ENCODE data around the gene SH3BP1.
"Not testable (repeated sequence)": the region's sequence is repeated elsewhere in the genome, so short reads cannot be mapped to it uniquely, and the experiment has no call there.

SH3BP1 gene

DNA sequence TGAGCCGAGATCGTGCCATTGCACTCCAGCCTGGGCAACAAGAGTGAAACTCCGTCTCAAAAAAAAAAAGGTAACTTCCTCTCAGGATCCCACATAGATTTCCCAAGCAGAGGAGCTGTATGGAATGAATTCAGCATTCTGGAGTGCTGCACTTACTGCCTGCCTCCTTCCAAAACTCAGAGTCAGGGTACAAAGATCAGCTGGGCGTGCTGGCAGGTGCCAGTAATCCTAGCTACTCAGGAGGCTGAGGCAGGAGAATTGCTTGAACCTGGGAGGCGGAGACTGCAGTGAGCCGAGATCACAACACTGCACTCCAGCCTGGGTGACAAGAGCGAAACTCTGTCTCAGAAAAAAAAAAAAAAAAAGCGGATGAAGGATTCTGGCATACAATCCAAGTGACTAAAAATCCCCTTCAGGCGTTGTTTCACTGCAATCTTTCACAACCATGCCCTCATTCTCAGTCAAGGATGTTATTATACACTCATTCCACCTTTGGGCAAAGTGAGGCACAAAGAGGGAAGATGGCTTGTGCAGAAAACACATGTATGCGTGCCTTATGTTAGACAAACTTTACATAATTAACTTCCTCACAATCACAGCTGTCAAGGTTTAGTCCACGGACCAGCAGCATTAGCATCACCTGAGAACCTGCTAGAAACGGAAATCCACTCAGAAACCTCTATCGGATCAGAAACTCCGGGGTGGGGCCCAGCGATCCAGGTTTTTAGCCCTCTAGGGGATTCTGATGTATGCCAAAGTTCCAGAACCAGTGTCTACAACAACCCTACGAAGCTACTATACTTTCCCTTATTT lies 45.5 kb downstream of the SH3BP1 start:
- no peak for DNase-seq

DNA sequence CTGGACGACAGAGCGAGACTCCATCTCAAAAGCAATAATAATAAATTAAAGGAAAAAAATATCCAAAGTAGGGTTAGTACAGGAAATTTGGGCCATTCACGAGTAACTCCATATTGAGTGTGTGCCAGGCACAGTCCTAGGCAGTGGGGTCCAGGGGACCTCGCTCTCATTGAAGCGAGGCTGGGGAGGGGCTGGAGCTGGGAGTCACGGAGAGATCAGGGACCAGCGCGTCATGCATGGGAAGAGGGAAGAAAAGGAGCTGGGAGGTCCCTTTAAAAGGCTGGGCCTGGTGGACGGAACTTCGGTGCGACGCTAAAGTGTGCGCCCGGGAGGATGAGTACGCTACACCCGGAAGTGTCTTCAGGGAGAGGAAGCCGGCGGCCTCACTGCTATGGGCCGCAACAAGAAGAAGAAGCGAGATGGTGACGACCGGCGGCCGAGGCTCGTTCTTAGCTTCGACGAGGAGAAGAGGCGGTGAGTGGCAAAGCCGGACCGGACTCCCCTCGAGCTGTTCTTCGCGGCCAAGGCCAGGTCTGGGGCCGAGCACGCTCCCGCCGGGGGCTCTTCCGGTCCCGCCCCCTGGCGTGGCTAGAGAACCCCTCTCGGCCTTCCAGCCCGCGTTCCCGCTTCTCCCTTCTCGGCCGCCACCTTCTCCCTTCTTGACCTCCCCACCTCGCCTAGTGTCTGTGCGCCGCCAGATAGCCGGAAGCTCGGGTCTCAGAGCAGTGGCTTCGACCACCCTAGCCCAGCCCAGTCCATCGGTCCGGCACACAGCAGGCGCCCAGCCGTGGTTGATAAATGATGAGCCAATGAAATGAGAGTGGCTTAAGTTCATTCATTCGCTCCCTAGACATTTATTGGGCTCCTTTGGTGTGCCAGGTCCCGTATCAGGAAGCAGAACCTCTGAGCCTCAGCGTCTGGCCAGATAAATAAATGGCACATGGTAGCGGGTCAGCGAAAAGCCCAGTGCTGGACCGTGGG lies 46.8 kb downstream of the SH3BP1 start, which contains the start of gene NOL12:
Gene NOL12 (plus strand): TSS at position 342 of the 981 bp plus-strand sequence. CDS start 50 bp downstream, at position 392.
- DNase-seq, result peak; percentile 45

DNA sequence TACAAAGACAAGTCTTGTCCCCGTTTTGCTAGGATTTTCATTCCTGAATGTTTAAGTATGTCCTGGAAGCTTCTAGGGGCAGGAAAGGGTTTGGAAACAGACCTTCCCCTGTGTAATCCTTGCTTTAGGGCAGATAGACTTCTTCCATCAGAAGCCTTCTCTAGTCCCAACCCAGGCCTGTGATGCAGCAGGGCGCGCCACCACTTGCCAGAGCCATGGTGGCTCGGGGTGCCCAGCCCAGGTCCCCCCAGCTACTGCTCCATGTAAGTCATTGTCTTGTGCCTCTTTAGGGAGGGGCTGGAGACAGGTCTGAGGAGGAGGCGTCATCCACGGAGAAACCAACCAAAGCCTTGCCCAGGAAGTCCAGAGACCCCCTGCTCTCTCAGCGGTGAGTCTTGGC lies 50.9 kb downstream of the SH3BP1 start:
- DNase-seq, result no peak

DNA sequence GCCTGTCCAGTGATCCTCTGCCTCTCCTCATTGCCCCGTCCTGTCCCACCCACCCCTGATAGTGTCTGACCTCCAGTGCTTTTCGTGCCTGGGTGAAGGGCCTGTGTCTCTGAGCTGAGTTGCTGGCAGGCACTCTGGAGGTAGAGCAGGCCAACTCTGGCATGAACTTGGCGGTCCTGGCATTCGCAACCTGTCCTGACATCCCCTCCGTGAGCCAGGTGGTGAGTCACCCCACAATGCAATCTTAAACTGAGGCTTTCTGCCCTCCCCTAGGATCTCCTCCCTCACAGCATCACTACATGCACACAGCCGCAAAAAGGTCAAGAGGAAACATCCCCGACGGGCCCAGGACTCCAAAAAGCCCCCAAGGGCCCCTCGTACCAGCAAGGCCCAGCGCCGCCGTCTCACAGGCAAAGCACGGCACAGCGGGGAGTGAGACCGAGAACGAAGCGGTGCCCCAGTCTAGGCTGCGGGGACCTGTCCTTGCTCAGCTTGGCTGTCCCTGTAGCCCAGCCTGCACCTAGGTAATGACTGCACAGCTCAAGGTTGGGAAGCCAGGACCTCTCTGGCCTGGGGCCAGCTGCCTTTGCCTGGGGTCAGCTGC lies 51.5 kb downstream of the SH3BP1 start:
- no peak for DNase-seq

DNA sequence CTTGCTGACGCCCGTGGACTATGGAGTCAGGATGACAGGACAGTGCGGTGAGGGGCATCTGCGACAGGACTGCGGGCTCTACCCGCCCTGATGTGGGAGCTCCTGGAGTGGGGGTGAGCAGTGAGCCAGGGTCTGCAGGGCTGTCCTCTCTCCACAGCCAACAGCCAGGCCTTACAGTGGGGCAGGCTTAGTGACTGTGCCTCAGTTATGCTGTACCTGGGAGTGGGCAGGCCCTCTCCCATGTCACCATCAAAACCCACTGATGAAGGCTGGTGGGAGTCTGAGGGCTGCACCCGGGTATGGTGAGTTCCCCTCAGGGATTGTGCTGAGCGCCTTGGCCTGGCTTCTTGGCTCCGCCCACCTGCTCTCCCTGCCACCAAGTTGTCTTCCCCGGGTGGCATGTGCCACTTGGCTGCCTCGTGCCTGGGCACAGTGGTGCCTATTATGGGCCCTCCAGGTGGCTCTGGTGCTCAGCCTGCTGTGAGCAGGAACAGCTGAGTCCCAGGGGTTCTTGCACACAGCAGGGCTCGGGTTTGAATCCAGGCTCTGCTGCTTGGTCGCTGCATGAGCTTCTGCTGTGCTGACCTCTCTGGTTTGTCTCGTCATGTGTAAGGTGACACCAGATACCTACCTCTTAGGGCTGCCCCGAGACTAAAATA lies 53.3 kb downstream of the SH3BP1 start:
- no peak for DNase-seq

DNA sequence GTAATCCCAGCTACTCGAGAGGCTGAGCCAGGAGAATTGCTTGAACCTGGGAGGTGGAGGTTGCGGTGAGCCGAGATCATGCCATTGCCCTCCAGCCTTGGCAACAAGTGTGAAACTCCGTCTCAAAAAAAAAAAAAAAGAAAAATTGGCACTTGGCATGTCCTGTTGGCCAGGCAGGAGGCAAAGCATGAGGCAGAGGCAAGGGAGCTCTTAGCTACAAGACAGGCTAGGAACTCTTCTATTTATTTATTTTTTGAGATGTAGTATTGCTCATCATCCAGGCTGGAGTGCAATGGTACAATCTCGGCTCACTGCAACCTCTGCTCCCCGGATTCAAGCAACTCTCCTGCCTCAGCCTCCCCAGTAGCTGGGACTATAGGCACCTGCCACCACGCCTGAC lies 54.7 kb downstream of the SH3BP1 start:
- not testable (repeated sequence) for DNase-seq

DNA sequence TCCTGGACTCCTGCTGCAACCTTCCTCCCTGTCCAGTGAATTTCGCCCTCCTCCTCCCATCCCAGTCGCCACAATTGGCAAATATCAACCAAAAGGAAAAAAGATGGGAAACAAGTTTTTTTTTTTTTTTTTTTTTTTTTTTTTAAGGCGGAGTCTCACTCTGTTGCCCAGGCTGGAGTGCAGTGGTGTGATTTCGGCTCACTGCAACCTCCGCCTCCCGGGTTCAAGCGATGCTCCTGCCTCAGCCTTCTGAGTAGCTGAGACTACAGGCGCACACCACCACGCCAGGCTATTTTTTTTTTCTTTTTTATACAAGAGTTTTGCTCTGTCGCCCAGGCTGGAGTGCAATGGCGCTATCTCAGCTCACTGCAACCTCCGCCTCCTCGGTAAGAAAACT lies 56.8 kb downstream of the SH3BP1 start:
- not testable (repeated sequence) for DNase-seq

DNA sequence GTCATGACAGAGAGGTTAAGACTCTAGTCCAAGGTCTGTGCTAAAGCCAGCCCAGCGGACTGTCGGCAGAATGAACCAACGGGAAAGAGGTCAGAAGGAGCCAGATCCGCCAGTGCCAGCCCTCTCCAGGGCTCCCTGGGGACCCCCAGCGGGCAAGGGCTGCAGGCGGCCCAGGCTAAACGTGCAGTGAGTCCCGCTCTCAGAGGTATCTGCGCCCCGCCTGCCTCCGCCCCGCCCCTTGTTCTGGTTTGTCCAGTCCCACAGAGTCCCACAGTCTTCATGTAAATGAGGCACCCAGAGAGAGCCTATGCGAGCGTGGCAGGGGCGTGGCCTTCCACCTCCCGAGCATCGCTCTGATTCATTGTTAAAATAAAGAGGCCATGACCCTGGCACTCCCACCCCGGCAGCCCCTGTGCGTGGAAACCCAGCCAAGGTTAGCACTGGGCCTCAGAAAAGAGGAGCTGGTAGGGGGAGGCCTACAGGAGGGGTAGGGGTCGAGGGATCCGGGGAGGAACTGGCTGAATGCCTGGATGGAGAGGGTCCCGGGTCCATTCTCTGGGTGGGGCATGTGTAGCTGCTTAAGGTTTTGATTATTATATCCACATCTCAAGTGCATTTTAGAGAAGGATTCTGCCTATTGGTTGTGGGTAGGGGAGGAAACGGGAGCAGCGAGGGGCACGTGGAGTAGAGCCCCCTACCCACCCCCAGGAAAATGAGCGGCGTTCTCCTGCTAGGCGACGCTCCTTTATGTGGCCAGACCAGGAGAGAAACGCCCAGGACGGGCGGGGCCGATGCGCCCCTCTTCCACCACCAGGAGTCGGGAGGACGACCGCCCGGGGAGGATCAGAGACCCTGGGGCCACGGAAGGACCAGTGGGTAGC lies 57.4 kb downstream of the SH3BP1 start, which contains the start of gene TRIOBP:
Gene TRIOBP (plus strand): TSS at position 392 of the 881 bp plus-strand sequence. CDS start 4,318 bp downstream, outside the sequence.
- no peak for DNase-seq

DNA sequence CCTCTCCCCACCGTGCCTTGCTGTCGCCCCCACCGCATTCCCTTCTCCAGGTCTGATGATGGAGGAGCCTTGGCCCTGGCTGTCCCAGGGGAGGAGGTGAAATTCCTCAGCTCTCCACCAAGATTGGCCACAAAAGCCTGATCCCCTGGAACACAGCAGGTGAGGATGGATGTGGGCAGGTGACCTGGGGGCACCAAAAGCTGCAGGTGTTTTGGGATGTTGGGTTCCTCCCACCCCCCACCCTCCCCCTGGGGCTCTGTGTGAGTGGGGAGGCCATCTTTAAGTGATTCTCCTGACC lies 58.0 kb downstream of the SH3BP1 start:
- DNase-seq, result no peak

DNA sequence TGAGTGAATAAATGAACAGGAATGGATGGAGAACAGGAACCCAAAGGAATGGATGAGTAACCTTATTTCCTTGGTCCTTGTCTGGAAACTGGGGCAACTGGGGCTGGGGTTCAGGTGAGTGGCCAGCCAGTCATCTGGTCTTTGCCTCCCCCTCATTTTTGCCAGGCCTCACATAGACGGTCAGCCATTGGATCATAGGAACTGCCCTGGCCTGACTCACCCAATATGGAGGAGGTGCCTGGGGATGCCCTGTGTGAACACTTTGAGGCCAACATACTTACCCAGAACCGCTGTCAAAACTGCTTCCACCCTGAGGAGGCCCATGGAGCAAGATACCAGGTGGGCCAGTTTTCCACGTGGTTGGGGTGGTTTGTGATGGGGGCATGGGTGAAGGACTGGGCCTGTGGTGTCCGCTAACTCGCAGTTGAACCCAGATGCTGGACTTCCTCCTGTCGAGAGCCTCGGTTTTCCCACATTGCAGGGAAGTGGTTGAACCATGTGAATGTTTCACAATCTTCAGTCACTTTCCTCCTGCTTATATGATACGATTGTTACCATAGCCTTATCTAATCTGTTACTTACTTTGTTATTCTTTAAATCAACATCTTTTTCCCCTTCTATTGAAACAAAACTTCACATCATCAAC lies 61.8 kb downstream of the SH3BP1 start:
- DNase-seq, result no peak

DNA sequence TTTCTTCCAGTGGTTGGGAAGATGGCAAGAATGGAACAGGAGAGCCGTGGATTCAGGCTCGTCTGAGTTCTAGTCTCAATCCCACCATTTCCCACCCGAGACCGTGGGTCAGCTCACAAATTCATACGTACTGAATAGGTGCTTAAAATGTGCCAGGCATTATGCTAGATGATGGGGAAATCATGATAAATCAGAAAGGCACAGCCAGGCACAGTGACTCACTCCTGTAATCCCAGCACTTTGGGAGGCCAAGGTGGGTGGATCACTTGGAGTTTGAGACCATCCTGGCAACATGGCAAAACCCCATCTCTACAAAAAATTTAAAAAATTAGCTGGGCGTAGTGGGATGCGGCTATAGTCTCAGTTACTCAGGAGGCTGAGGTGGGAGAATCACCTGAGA lies 64.4 kb downstream of the SH3BP1 start:
- no peak for DNase-seq

DNA sequence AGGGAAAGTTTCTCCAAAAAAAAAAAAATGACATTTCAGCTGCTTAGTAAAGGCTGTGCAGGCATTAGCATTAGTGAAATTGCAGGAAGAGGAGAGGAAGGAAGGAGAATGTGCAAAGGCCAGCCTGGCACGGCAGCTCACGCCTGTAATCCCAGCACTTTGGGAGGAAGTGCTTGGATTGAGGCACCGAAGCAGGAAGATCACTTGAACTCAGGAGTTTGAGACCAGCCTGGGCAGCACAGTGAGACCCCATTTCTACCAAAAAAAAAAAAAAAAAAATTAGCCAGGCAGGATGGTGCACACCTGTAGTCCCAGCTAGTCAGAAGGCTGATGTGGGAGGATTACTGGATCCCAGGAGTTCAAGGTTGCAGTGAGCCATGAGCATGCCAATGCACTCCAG lies 65.2 kb downstream of the SH3BP1 start:
- no peak for DNase-seq

DNA sequence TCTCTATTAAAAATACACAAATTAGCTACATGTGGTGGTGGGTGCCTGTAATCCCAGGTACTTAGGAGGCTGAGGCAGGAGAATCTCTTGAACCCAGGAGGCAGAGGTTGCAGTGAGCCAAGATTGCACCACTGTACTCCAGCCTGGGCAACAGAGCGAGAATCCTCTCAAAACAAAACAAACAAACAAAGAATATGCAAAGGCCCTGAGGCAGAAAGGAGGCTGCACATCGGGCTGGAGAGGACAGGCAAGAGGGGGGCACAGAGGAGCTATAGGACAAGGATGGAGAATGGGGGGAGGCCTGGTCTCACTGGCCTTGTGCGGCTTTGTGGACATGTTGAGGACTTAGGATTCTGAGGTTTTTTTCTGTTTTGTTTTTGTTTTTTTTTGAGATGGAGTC lies 65.7 kb downstream of the SH3BP1 start:
- DNase-seq, result no peak

Measured in NK-92 treated with Interleukin-12 subunit alpha and Interleukin-12 subunit beta, amount 100 ng/mL, for 24 hours (cell line).